GM19463 (cell line): ENCODE data around the gene SMIM38.
"Not testable (repeated sequence)": the region's sequence is repeated elsewhere in the genome, so short reads cannot be mapped to it uniquely, and the experiment has no call there.

Source experiments
- ATAC-seq: cut with Tn5 transposase; IDR thresholded peaks from one replicate; pipeline ENCODE4 v1.9.1; 2021; ENCODE audit warnings: mild to moderate bottlenecking, moderate library complexity; ENCODE audit not compliant: unreplicated experiment

The SMIM38 gene

GRCh38 chr11:69121621-69122325 is 34.0 kb upstream of the SMIM38 start:
- ATAC-seq = no peak

GRCh38 chr11:69122326-69122629 is 33.5 kb upstream of the SMIM38 start:
- no peak for ATAC-seq

GRCh38 chr11:69122630-69123431 is 32.9 kb upstream of the SMIM38 start:
- no peak for ATAC-seq

GRCh38 chr11:69123593-69124545 is 31.9 kb upstream of the SMIM38 start:
- ATAC-seq = no peak

GRCh38 chr11:69125861-69126260 is 29.9 kb upstream of the SMIM38 start:
- ATAC-seq = no peak

GRCh38 chr11:69126286-69126685 is 29.4 kb upstream of the SMIM38 start:
- no peak for ATAC-seq

- no peak for ATAC-seq
Measured at GRCh38 chr11:69127081-69127850, 28.5 kb upstream of the SMIM38 start.

GRCh38 chr11:69127884-69128283 is 27.9 kb upstream of the SMIM38 start:
- no peak for ATAC-seq

GRCh38 chr11:69129053-69129452 is 26.7 kb upstream of the SMIM38 start:
- no peak for ATAC-seq

- no peak for ATAC-seq
Measured at GRCh38 chr11:69129647-69130046, 26.1 kb upstream of the SMIM38 start.

GRCh38 chr11:69130654-69131053 is 25.1 kb upstream of the SMIM38 start:
- no peak for ATAC-seq

- ATAC-seq = no peak
Measured at GRCh38 chr11:69131121-69131566, 24.6 kb upstream of the SMIM38 start.

GRCh38 chr11:69131644-69132300 is 24.0 kb upstream of the SMIM38 start:
- ATAC-seq = no peak

GRCh38 chr11:69132301-69132670 is 23.4 kb upstream of the SMIM38 start:
- ATAC-seq = no peak

- ATAC-seq = no peak
Measured at GRCh38 chr11:69133251-69133650, 22.5 kb upstream of the SMIM38 start.

GRCh38 chr11:69134182-69134581 is 21.6 kb upstream of the SMIM38 start:
- ATAC-seq = not testable (repeated sequence)

- no peak for ATAC-seq
Measured at GRCh38 chr11:69134957-69135356, 20.8 kb upstream of the SMIM38 start.

- no peak for ATAC-seq
Measured at GRCh38 chr11:69135420-69136363, 20.0 kb upstream of the SMIM38 start.

- ATAC-seq = no peak
Measured at GRCh38 chr11:69136471-69136870, 19.3 kb upstream of the SMIM38 start.
